NB4 (cell line): ENCODE data around the gene YPEL2.

Experiments used
- DNase-seq: peaks from one replicate; pipeline ENCODE4 v3.0.0; 2010; ENCODE audit warnings: low read depth
- H3K4me3 ChIP-seq: one replicate; pipeline ENCODE4 v1.5.1; 2011; ENCODE audit warnings: mild to moderate bottlenecking, low read depth, low read length, moderate library complexity
- CTCF ChIP-seq: IDR thresholded peaks from one replicate; pipeline ENCODE4 v1.5.1; 2012; ENCODE audit warnings: low read depth, low read length
- MYC ChIP-seq: IDR thresholded peaks from 2 replicates; pipeline ENCODE4 v1.6.1; 2011; ENCODE audit warnings: low read depth, low read length
- POLR2A ChIP-seq: IDR thresholded peaks from 2 replicates; pipeline ENCODE4 v1.6.1; 2011; ENCODE audit warnings: mild to moderate bottlenecking; ENCODE audit not compliant: insufficient read length; ENCODE audit errors: extremely low read depth
- TF ChIP-seq, protein P1 (sequence below): IDR thresholded peaks from 2 replicates; pipeline ENCODE4 v1.6.1; 2011; ENCODE audit warnings: low read depth, low read length

The YPEL2 gene

GRCh38 chr17:59416184-59416583 lies 84.7 kb downstream of the YPEL2 start:
- TF ChIP-seq, protein P1, sequence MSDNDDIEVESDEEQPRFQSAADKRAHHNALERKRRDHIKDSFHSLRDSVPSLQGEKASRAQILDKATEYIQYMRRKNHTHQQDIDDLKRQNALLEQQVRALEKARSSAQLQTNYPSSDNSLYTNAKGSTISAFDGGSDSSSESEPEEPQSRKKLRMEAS = no peak
- no peak for TF ChIP-seq MYC
- no peak for TF ChIP-seq POLR2A
- no peak for TF ChIP-seq CTCF
- H3K4me3 ChIP-seq = no peak overlapping the region
- no peak for DNase-seq

DNA sequence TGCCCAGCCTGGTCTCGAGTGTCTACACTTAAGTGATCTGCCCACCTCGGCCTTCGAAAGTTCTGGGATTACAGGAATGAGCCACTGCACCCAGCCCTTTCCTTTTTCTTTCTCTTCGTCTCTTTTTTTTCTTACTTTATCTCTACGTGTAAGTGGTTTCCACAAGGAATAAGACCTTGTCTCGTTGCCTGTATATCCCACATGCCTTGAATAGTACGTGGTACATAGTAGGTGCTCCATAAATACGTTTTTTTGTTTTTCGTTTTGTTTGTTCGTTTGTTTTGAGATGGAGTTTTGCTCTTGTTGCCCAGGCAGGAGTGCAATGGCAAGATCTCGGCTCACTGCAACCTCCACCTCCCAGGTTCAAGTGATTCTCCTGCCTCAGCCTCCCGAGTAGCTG lies 86.0 kb downstream of the YPEL2 start:
- TF ChIP-seq, protein P1 = no peak
- no peak for TF ChIP-seq CTCF
- no peak for TF ChIP-seq POLR2A
- no peak for TF ChIP-seq MYC
- DNase-seq = no peak

GRCh38 chr17:59418732-59419166 lies 87.3 kb downstream of the YPEL2 start:
- DNase-seq = no peak
- TF ChIP-seq MYC (no peak), CTCF (no peak), POLR2A (no peak)
- TF ChIP-seq, protein P1 = no peak
- H3K4me3 ChIP-seq = no peak overlapping the region

More for the DNA sequence above, 86.0 kb downstream of the YPEL2 start:
- no peak overlapping the region for H3K4me3 ChIP-seq

DNA sequence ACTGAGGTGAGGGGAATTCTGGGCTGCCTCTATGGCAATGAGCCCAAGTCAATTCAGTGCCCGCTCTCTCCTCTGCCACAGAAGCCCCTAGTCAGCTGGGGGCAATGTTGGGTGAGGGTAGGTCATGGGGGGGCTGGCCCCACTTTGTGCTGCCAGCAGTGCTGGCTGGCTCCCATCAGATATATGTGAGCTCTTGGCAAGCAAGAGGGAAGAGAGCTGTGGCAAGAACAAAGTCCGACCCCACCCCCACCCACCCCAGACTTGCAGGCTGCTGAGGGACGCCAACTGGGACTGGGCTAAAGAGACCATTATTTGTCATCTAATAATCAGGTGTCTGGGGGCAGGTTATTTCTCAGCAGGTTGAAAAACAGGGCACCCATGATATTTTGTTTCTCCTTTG lies 89.4 kb downstream of the YPEL2 start:
- TF ChIP-seq CTCF = no peak
- TF ChIP-seq POLR2A = no peak
- TF ChIP-seq MYC = no peak
- TF ChIP-seq, protein P1 = no peak
- no peak overlapping the region for H3K4me3 ChIP-seq
- DNase-seq = no peak

- no peak for DNase-seq
- H3K4me3 ChIP-seq = no peak overlapping the region
- TF ChIP-seq CTCF (no peak), POLR2A (no peak), MYC (no peak)
- TF ChIP-seq, protein P1 = no peak
These were observed 90.3 kb downstream of the YPEL2 start for GRCh38 chr17:59421722-59422121.

- DNase-seq = no peak
- no peak overlapping the region for H3K4me3 ChIP-seq
- TF ChIP-seq, protein P1 = no peak
- no peak for TF ChIP-seq MYC
- TF ChIP-seq POLR2A = no peak
- no peak for TF ChIP-seq CTCF
These were observed 91.8 kb downstream of the YPEL2 start for GRCh38 chr17:59423137-59423724.
